Measurements from ENCODE around the gene NCBP1. TPM values are rescaled to one million over a fixed set of nuclear protein-coding genes. Genes with fewer than 3 reads are reported as not detected.
A peak's percentile ranks its signal among the peaks of the same experiment; 100 is the strongest.

Gene NCBP1
- total RNA-seq, 2 experiments from 2014 or later = 50.7 to 53.5 TPM

GRCh38 chr9:97689401-97690180 is 56.0 kb downstream of the NCBP1 start:
- Mint-ChIP-seq H3K4me1 (ENCODE audit: low read depth) (peaks cover 27% of the 10 kb centered on the region), H3K4me3 (no peak overlapping the region), H3K36me3 (ENCODE audit: low read depth) (peaks cover 84% of the 10 kb centered on the region), H3K9me3 (no peaks in the 10 kb centered on the region), H3K27ac (peak overlapping the region; percentile 49), H3K27me3 (no peaks in the 10 kb centered on the region)
- intact Hi-C loops (cut with DNase I, micrococcal nuclease) = loop anchor here in 1 of 2 experiments (5.0 kb wide), 1 partner anchor 32 kb away; no protein-coding TSS in a partner anchor
- ChIA-PET POLR2A (interaction anchor here (0.8 kb wide), 1 partner anchor 11 kb away, joined by 3 read pairs; no protein-coding TSS in a partner anchor), CTCF (no interaction called here)
- Histone ChIP-seq H3K27ac (ENCODE audit: low read depth in 1 of 2, low read length in 2 of 2) (no peak overlapping the region), H3K4me1 (ENCODE audit: insufficient read depth, low read length) (peaks cover 3% of the 10 kb centered on the region), H3K4me3 (ENCODE audit: low read length) (no peak overlapping the region), H3K27me3 (ENCODE audit: control insufficient read depth in 1 of 2, insufficient read depth in 2 of 2, low read length in 2 of 2) (no peaks in the 10 kb centered on the region), H3K9me3 (ENCODE audit: control insufficient read depth in 1 of 2, insufficient read depth in 1 of 2, low read length in 2 of 2) (no peaks in the 10 kb centered on the region), H3K36me3 (ENCODE audit: insufficient read depth, low read length) (peaks cover 66% of the 10 kb centered on the region)
- ATAC-seq (ENCODE audit: poor library complexity) = no peak
- TF ChIP-seq CTCF (IDR thresholded peaks at IDR 0.05) = no peak
- DNase-seq = no peak

GRCh38 chr9:97694769-97695168 is 61.1 kb downstream of the NCBP1 start:
- Histone ChIP-seq H3K4me1 (ENCODE audit: insufficient read depth, low read length) (peaks cover 26% of the 10 kb centered on the region), H3K27ac (ENCODE audit: low read depth in 1 of 2, low read length in 2 of 2) (no peak overlapping the region), H3K4me3 (ENCODE audit: low read length) (no peak overlapping the region), H3K9me3 (ENCODE audit: control insufficient read depth in 1 of 2, insufficient read depth in 1 of 2, low read length in 2 of 2) (no peaks in the 10 kb centered on the region), H3K36me3 (ENCODE audit: insufficient read depth, low read length) (peaks cover 21% of the 10 kb centered on the region), H3K27me3 (ENCODE audit: control insufficient read depth in 1 of 2, insufficient read depth in 2 of 2, low read length in 2 of 2) (no peaks in the 10 kb centered on the region)
- ATAC-seq (ENCODE audit: poor library complexity) = no peak
- H3K36me3 Mint-ChIP-seq (ENCODE audit: low read depth) = peaks cover 45% of the 10 kb centered on the region
- CTCF ChIA-PET = no interaction called here
- H3K4me3 Mint-ChIP-seq = peak overlapping the region; percentile 87
- H3K4me1 Mint-ChIP-seq (ENCODE audit: low read depth) = peaks cover 60% of the 10 kb centered on the region
- intact Hi-C loops (cut with DNase I, micrococcal nuclease) = loop anchor here (5.0 kb wide), 6 partner anchors 37 to 563 kb away; partner anchors contain the start of genes NCBP1 (in 1 of the 2), TBC1D2 (in 1 of the 2), TDRD7 (in 1 of the 2) and TSTD2 (in 1 of the 2)
- peak overlapping the region; percentile 8 for H3K27ac Mint-ChIP-seq
- DNase-seq = no peak
- POLR2A ChIA-PET = no interaction called here
- H3K27me3 Mint-ChIP-seq = no peaks in the 10 kb centered on the region
- no peak for TF ChIP-seq CTCF (IDR thresholded peaks at IDR 0.05)
- H3K9me3 Mint-ChIP-seq = no peaks in the 10 kb centered on the region

GRCh38 chr9:97695390-97695789 is 61.8 kb downstream of the NCBP1 start:
- intact Hi-C loops (cut with DNase I, micrococcal nuclease) = loop anchor here (5.0 kb wide), 5 partner anchors 63 to 562 kb away; partner anchors contain the start of genes NCBP1 (in 1 of the 2), TBC1D2 (in 1 of the 2), TDRD7 (in 1 of the 2) and TSTD2 (in 1 of the 2)
- Mint-ChIP-seq H3K27me3 (no peaks in the 10 kb centered on the region), H3K4me1 (ENCODE audit: low read depth) (peaks cover 62% of the 10 kb centered on the region), H3K9me3 (no peaks in the 10 kb centered on the region), H3K4me3 (peak overlapping the region; percentile 87), H3K27ac (peak overlapping the region; percentile 86), H3K36me3 (ENCODE audit: low read depth) (peaks cover 39% of the 10 kb centered on the region)
- no peak overlapping the region for H3K4me3 ChIP-seq (ENCODE audit: low read length)
- TF ChIP-seq CTCF (IDR thresholded peaks at IDR 0.05) = no peak
- DNase-seq (no peak), ATAC-seq (ENCODE audit: poor library complexity) (no peak)
- H3K4me1 ChIP-seq (ENCODE audit: insufficient read depth, low read length) = peaks cover 26% of the 10 kb centered on the region
- no peak overlapping the region for H3K27ac ChIP-seq (ENCODE audit: low read depth in 1 of 2, low read length in 2 of 2)
- POLR2A ChIA-PET = interaction anchor here (2.1 to 3.4 kb wide), 4 partner anchors 8 to 561 kb away, joined by 7 to 50 read pairs (median 16); partner anchors contain the start of genes NANS, NCBP1, TBC1D2 and TSTD2
- H3K36me3 ChIP-seq (ENCODE audit: insufficient read depth, low read length) = peaks cover 17% of the 10 kb centered on the region
- no peaks in the 10 kb centered on the region for H3K9me3 ChIP-seq (ENCODE audit: control insufficient read depth in 1 of 2, insufficient read depth in 1 of 2, low read length in 2 of 2)
- H3K27me3 ChIP-seq (ENCODE audit: control insufficient read depth in 1 of 2, insufficient read depth in 2 of 2, low read length in 2 of 2) = no peaks in the 10 kb centered on the region
- CTCF ChIA-PET = interaction anchor here (1.6 to 1.7 kb wide), 2 partner anchors 62 to 228 kb away, joined by 6 read pairs; partner anchors contain the start of genes NCBP1, TRMO and TSTD2
